ENCODE measurements around the gene ZNF644. TPM values are rescaled to one million over a fixed set of nuclear protein-coding genes. Genes with fewer than 3 reads are reported as not detected.
"Not testable (repeated sequence)": the region's sequence is repeated elsewhere in the genome, so short reads cannot be mapped to it uniquely, and the experiment has no call there.

Gene ZNF644
- total and polyA plus RNA-seq, 2 donors: 19.0 to 168 TPM

DNA sequence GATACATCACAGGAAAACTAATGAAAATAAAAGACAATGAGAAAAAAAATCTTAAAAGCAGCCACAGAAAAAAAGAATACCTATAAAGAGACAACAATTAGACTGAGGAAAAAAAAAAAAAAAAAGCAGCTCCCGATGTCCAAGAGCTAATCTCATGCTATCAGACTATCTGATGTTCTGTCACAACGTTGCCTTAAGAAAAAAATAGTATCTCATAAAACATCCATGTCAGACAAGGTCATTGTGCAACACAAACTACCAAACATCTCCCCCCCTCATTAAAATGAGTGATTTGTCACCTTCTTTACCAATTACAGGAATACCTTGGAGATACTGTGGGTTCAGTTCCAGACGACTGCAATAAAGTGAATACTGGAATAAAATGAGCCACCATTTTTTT lies 68.9 kb downstream of the ZNF644 start:
- Histone ChIP-seq H3K4me3 (ENCODE audit: low read depth, low read length) (no peak overlapping the region), H3K4me1 (ENCODE audit: insufficient read depth) (peaks cover 2% of the 10 kb centered on the region), H3K36me3 (ENCODE audit: insufficient read depth) (no peaks in the 10 kb centered on the region), H3K27ac (ENCODE audit: low read depth) (no peak overlapping the region)
- 60% methylated on average over 3 of the region's 3 CpGs for WGBS
- no peak for DNase-seq (ENCODE audit: extremely low spot score)

DNA sequence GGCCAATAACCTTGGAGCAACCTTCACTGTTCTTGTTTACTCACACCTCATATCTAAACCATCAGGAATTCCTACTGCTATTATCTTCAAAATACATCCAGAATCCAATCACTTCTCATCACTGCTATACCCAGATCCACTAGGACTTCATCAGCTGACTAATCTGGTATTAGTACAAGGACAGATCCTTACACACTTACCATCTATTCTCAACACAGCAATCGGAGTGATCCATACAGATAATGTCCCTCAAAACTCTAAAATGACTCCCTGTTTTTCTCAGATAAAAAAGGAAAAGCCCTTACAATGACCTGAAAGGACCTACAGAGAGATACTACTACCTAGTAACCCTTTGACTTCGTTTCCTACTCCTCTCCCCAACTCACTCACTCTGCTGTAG lies 70.8 kb downstream of the ZNF644 start:
- peaks cover 2% of the 10 kb centered on the region for H3K4me1 ChIP-seq (ENCODE audit: insufficient read depth)
- H3K4me3 ChIP-seq (ENCODE audit: low read depth, low read length): no peak overlapping the region
- H3K27ac ChIP-seq (ENCODE audit: low read depth): no peak overlapping the region
- 89% methylated on average over 2 of the region's 2 CpGs for WGBS
- no peak for DNase-seq (ENCODE audit: extremely low spot score)
- H3K36me3 ChIP-seq (ENCODE audit: insufficient read depth): no peaks in the 10 kb centered on the region

DNA sequence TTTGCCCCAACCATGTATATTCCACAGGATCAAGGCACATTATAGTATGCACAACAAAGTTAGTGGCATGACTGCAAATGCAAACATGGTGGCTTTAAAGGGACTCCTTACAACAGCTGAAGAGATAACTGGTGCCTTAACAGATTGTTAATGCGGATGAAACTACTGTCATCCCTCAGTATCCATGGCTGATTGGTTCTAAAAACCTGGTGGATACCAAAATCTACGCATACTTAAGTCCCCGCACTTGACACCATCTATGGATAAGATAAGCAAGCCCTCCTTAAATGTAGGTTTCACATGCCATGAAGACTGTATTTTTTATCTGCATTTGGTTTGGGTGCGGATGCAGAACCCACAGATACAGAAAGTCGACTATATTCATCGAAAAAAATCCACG lies 73.5 kb downstream of the ZNF644 start:
- 96% methylated on average over 7 of the region's 7 CpGs for WGBS
- no peaks in the 10 kb centered on the region for H3K36me3 ChIP-seq (ENCODE audit: insufficient read depth)
- no peak overlapping the region for H3K27ac ChIP-seq (ENCODE audit: low read depth)
- peaks cover 2% of the 10 kb centered on the region for H3K4me1 ChIP-seq (ENCODE audit: insufficient read depth)
- no peak overlapping the region for H3K4me3 ChIP-seq (ENCODE audit: low read depth, low read length)
- no peak for DNase-seq (ENCODE audit: extremely low spot score)

DNA sequence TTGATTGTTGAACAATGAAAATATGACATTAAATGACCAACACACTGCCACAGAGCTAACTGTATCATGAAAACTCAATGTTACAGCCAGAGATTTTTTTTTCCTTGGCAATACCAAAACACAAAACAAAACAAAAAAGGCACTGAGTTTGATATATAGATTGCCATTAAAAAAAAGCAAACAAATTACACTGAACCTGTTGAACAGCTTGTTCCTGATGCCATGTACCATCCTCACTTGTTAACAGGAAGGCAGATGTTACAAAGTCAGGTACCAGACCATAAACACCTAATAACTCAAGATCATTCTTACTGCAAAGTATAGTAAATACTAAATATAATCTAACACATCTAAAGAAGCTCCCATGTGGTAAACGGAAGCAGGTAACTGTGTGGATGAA lies 75.2 kb downstream of the ZNF644 start:
- no peaks in the 10 kb centered on the region for H3K36me3 ChIP-seq (ENCODE audit: insufficient read depth)
- H3K4me1 ChIP-seq (ENCODE audit: insufficient read depth): peaks cover 2% of the 10 kb centered on the region
- H3K4me3 ChIP-seq (ENCODE audit: low read depth, low read length): no peak overlapping the region

DNA sequence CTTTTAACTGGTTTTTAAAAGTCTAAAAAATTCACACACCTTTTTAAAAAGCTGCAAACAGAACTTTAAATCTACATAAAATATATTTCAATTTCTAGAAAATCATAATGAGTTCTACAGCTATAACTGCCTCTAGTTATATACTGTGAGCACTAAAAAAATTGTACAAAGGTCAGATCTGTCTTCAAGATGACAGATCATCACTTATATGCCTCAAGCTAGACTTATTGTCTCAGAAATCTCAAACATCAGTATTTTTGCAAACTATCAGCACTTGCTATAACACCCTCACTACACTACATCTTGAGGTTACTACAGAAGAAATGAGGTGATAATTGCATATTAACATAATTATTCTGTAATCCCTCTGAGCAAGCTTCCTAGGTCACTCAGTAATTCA lies 76.5 kb downstream of the ZNF644 start:
- Histone ChIP-seq H3K36me3 (ENCODE audit: insufficient read depth) (no peaks in the 10 kb centered on the region), H3K27ac (ENCODE audit: low read depth) (no peak overlapping the region), H3K4me3 (ENCODE audit: low read depth, low read length) (no peak overlapping the region), H3K4me1 (ENCODE audit: insufficient read depth) (no peaks in the 10 kb centered on the region)
- no peak for DNase-seq (ENCODE audit: extremely low spot score)

More for the DNA sequence above, 75.2 kb downstream of the ZNF644 start:
- no peak overlapping the region for H3K27ac ChIP-seq (ENCODE audit: low read depth)
- 74% methylated on average over 1 of the region's 1 CpG for WGBS
- no peak for DNase-seq (ENCODE audit: extremely low spot score)

DNA sequence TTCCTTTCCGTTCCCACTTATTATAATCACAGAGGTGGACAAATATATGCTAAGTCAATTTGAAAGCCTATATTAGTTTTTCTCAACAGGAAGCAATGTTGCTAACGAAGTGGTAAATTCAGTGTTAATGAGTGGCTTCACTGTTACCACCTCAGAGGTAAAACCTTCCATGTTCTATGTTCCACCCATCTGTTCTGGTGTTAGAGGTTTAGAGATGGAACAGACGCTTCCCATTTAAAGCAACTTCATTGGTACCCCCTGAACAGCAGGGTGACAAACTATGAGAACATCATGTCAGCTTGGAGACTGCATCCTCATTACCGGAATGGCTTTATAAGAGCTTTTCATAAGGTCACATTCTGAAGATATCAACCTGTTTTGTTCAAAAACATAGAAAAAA lies 77.9 kb downstream of the ZNF644 start:
- no peaks in the 10 kb centered on the region for H3K36me3 ChIP-seq (ENCODE audit: insufficient read depth)
- no peaks in the 10 kb centered on the region for H3K4me1 ChIP-seq (ENCODE audit: insufficient read depth)
- no peak overlapping the region for H3K27ac ChIP-seq (ENCODE audit: low read depth)
- WGBS: 97% methylated on average over 4 of the region's 4 CpGs
- DNase-seq (ENCODE audit: extremely low spot score): no peak
- no peak overlapping the region for H3K4me3 ChIP-seq (ENCODE audit: low read depth, low read length)

DNA sequence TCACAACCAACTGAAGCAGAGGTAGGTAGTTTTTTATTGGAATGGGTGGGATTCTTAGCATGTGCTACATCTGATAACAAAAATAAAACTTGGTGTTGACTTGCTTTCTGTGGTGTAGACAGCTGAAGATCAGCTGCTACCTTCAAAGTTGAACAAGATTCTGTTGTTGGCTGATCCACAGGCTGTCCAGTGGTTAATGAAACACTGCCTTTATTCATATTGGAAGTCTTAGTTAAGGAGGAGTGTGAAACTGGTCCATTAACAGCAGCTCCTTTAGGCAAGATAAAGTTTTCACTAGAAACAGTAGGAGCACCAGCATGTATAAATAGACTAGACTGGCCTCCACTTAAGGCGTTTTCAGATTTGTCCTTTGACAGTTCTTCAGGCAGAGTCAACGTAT lies 81.1 kb downstream of the ZNF644 start:
- H3K4me3 ChIP-seq (ENCODE audit: low read depth, low read length): no peak overlapping the region
- no peak for DNase-seq (ENCODE audit: extremely low spot score)
- H3K27ac ChIP-seq (ENCODE audit: low read depth): no peak overlapping the region
- no peaks in the 10 kb centered on the region for H3K36me3 ChIP-seq (ENCODE audit: insufficient read depth)
- no peaks in the 10 kb centered on the region for H3K4me1 ChIP-seq (ENCODE audit: insufficient read depth)
- WGBS: 92% methylated on average over 2 of the region's 2 CpGs

DNA sequence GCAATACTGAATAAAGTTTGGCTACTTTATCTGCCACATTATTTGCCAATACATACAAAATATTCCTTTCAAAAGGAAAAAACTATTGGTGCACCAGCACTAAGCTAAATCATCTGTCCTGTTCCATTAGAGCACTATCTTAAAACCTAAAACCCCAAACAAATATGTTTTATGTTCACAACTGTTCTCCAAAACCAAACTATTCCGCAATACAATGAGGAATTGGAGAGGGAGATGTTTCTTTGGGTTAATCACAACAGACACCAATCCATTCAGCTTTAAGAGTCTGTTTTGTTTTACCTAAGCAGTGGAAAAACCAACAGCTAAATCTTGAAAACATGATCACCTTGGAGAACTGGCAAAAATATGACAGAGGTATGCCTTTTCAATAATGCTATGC lies 85.1 kb downstream of the ZNF644 start:
- no peak overlapping the region for H3K4me3 ChIP-seq (ENCODE audit: low read depth, low read length)
- WGBS: 99% methylated on average over 1 of the region's 1 CpG

DNA sequence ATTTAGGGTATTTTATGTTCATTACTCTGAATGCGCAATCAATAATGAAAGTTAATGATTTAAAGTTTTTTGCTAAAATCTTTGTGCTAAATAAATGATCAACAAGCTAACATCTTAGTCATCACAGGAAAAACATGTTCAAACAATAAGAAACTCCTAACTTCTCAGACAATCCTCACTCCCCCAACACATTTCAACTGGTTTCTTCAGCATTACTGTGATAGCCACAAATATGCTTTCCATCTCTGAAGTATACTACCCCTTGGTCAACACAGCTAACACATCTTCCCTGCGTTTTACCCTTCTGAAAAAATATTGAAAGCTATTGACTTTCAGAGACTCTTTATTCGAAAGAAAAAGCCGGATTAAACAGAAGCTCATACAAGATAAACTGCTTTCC lies 85.8 kb downstream of the ZNF644 start:
- Histone ChIP-seq H3K27ac (ENCODE audit: low read depth) (no peak overlapping the region), H3K4me1 (ENCODE audit: insufficient read depth) (no peaks in the 10 kb centered on the region), H3K4me3 (ENCODE audit: low read depth, low read length) (no peak overlapping the region), H3K36me3 (ENCODE audit: insufficient read depth) (no peaks in the 10 kb centered on the region)
- no peak for DNase-seq (ENCODE audit: extremely low spot score)
- WGBS: 88% methylated on average over 4 of the region's 4 CpGs

More for the DNA sequence above, 85.1 kb downstream of the ZNF644 start:
- DNase-seq (ENCODE audit: extremely low spot score): no peak
- H3K36me3 ChIP-seq (ENCODE audit: insufficient read depth): no peaks in the 10 kb centered on the region
- no peaks in the 10 kb centered on the region for H3K4me1 ChIP-seq (ENCODE audit: insufficient read depth)
- no peak overlapping the region for H3K27ac ChIP-seq (ENCODE audit: low read depth)

DNA sequence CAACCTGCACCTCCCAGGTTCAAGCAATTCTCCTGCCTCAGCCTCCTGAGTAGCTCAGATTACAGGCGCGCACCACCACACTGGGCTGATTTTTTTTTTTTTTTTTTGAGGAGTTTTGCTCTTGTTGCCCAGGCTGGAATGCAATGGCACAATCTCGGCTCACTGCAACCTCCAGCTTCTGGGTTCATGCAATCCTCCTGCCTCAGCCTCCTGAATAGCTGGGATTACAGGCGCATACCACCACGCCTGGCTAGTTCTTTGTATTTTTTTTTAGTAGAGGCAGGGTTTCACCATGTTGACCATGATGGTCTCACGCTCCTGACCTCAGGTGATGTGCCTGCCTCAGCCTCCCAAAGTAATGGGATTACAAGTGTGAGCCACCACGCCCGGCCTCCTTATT lies 93.6 kb downstream of the ZNF644 start:
- WGBS: 99% methylated on average over 8 of the region's 8 CpGs
- not testable (repeated sequence) for H3K4me3 ChIP-seq (ENCODE audit: low read depth, low read length); H3K27ac ChIP-seq (ENCODE audit: low read depth); H3K4me1 ChIP-seq (ENCODE audit: insufficient read depth); DNase-seq (ENCODE audit: extremely low spot score); H3K36me3 ChIP-seq (ENCODE audit: insufficient read depth)

DNA sequence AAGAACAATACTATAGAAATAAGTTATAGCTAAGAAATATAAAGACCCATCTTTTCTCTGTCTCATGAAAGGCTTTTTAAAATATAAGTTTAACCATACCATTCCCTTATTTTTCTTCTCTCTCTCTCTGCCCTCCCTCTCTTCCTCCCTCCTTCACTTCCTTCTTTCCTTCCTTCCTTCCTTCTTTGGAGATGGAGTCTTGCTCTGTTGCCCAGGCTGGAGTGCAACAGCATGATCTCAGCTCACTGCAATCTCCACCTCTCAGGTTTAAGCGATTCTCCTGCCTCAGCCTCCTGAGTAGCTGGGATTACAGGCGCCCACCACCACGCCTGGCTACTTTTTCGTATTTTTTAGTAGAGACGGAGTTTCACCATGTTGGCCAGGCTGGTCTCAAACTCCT lies 94.2 kb downstream of the ZNF644 start:
- H3K4me3 ChIP-seq (ENCODE audit: low read depth, low read length); H3K36me3 ChIP-seq (ENCODE audit: insufficient read depth); H3K4me1 ChIP-seq (ENCODE audit: insufficient read depth); H3K27ac ChIP-seq (ENCODE audit: low read depth); DNase-seq (ENCODE audit: extremely low spot score): not testable (repeated sequence)
- WGBS: 96% methylated on average over 5 of the region's 5 CpGs

DNA sequence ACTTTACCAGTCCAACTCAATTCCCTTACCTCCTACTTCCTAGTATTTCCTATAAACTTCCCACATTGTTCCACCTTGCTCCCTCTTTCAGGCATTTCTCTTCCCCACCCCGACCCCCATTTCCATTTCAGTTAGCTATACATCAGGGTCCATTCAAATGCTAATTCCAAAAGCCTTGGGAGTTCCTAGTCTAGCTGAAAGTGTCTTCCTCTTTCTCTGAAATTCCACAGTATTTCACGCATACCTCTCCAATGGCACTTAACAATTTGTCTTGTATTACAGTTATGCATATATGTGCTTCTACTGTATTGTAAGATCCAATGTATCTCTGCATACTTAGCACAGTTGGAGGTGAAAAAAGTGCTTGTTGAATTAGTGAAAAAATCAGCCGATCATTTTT lies 94.9 kb downstream of the ZNF644 start:
- no peak overlapping the region for H3K4me3 ChIP-seq (ENCODE audit: low read depth, low read length)
- 62% methylated on average over 3 of the region's 3 CpGs for WGBS
- no peaks in the 10 kb centered on the region for H3K36me3 ChIP-seq (ENCODE audit: insufficient read depth)
- H3K4me1 ChIP-seq (ENCODE audit: insufficient read depth): no peaks in the 10 kb centered on the region
- no peak overlapping the region for H3K27ac ChIP-seq (ENCODE audit: low read depth)
- no peak for DNase-seq (ENCODE audit: extremely low spot score)

DNA sequence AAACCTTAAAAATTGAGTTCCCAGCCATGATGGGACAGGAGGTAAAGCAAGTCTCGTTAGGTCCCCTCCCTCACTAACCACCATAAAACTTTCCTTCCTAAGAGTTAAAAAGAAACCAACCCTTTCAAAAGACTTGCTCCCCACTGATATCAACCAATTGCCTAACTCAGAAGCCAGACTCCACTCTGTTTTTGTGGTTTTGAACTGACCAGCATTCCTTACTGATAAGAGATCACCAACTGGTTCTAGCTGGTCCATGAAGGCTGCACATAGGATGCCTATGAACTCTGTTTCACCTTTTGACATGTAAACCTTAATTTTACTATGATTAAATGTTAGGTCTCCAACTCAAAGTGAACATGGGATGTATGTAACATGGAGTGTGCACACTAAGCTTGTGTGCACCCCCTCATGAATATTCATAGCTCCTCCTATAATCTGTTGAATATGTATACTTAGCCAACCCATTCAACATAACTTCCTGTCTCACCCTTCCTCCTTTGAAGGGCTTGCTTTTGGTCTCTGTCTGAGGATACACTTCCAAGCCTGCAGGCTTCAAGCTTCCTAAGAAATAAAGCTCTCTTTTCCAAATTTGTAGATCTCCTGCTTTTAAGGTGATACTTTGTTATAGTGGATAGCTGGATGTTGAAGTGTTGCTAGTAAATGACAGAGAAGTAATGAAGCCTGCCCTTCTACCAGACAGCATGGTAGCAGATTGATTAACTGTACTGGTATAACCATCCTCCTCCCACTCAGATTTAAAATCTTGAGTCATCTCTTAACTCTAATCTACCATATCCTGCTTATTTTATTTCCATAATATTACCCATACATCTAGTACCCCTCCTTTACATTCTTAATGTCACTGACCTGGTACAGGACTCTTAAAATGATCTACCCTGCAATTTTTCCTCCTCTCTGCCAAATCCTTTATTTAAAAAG lies 95.6 kb downstream of the ZNF644 start:
- H3K4me1 ChIP-seq (ENCODE audit: insufficient read depth): no peaks in the 10 kb centered on the region

DNA sequence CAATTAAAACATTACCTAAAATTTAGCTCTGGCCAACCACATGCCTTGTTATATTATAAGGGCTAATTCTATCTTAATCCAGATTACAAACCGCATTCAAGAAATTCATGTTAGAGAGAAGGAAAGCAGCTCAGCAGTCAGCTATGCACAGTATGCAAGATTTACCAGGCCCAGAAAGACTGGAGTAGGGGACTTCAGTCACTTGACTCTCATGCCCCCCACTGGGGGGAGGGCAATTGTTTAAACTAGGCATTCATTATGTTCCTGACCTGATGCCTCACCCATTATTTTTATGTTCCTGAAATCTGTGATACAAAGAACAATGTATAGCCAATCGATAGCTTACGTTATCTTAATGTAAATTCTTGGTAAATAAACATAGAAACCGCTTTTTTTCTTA lies 96.9 kb downstream of the ZNF644 start:
- H3K27ac ChIP-seq (ENCODE audit: low read depth): no peak overlapping the region
- 82% methylated on average over 4 of the region's 4 CpGs for WGBS
- H3K4me1 ChIP-seq (ENCODE audit: insufficient read depth): no peaks in the 10 kb centered on the region
- H3K36me3 ChIP-seq (ENCODE audit: insufficient read depth): no peaks in the 10 kb centered on the region
- DNase-seq (ENCODE audit: extremely low spot score): no peak
- H3K4me3 ChIP-seq (ENCODE audit: low read depth, low read length): no peak overlapping the region

More for the DNA sequence above, 95.6 kb downstream of the ZNF644 start:
- H3K36me3 ChIP-seq (ENCODE audit: insufficient read depth): no peaks in the 10 kb centered on the region
- DNase-seq (ENCODE audit: extremely low spot score): no peak
- no peak overlapping the region for H3K4me3 ChIP-seq (ENCODE audit: low read depth, low read length)
- H3K27ac ChIP-seq (ENCODE audit: low read depth): no peak overlapping the region
- WGBS: 91% methylated on average over 1 of the region's 1 CpG

All from urinary bladder (tissue), 4 donors.